Natural killer cell (primary cell): ENCODE results near the gene CSNK2A1. TPM values are rescaled to one million over a fixed set of nuclear protein-coding genes. Genes with fewer than 3 reads are reported as not detected.
A peak's percentile ranks its signal among the peaks of the same experiment; 100 is the strongest.

Experiments used
- ATAC-seq, 3 donors: fragments of 150-1000 bp in 2 of 3; fragments of 200-7000 bp in 1 of 3; cut with Tn5 transposase; 1 replicate in 1 of 3; 2 replicates in 2 of 3; pipeline ENCODE4 v1.10.0; 2021; ENCODE audit warnings: mild to moderate bottlenecking in 2 of 3, moderate library complexity in 2 of 3
- DNase-seq, 2 donors: peaks; one replicate each; pipeline versions ENCODE4 v3.0.0 to v3.0.0-alpha.2; 2013 to 2021; ENCODE audit warnings: mixed read lengths in 1 of 2
- H3K27ac ChIP-seq: one replicate; pipeline ENCODE4 v1.5.1; 2013; ENCODE audit warnings: mild to moderate bottlenecking, low read length
- H3K27me3 ChIP-seq: one replicate; pipeline ENCODE4 v1.6.1; 2013; ENCODE audit warnings: low read length; ENCODE audit not compliant: control insufficient read depth, insufficient read depth
- H3K36me3 ChIP-seq: one replicate; pipeline ENCODE4 v1.6.1; 2013; ENCODE audit warnings: low read length; ENCODE audit not compliant: control insufficient read depth, insufficient read depth
- H3K4me1 ChIP-seq: one replicate; pipeline ENCODE4 v1.6.1; 2013; ENCODE audit warnings: low read length; ENCODE audit not compliant: control insufficient read depth, insufficient read depth
- H3K4me3 ChIP-seq: one replicate; pipeline ENCODE4 v1.5.1; 2013; ENCODE audit warnings: low read length
- H3K9me3 ChIP-seq: one replicate; pipeline ENCODE4 v1.6.1; 2013; ENCODE audit warnings: low read length; ENCODE audit not compliant: control insufficient read depth, insufficient read depth
- H3K27ac Mint-ChIP-seq, 2 donors: one replicate each; pipeline ENCODE4 v1.8.0; 2022; ENCODE audit warnings: mild to moderate bottlenecking in 2 of 2, mixed read lengths in 2 of 2, moderate library complexity in 1 of 2
- H3K27me3 Mint-ChIP-seq, 2 donors: one replicate each; pipeline ENCODE4 v1.8.0; 2022; ENCODE audit warnings: low read depth in 2 of 2, mixed read lengths in 2 of 2
- H3K36me3 Mint-ChIP-seq: one replicate; pipeline ENCODE4 v1.8.0; 2022; ENCODE audit warnings: mixed read lengths
- H3K4me1 Mint-ChIP-seq, 2 donors: one replicate each; pipeline ENCODE4 v1.8.0; 2022; ENCODE audit warnings: mixed read lengths in 2 of 2
- H3K4me3 Mint-ChIP-seq: one replicate; pipeline ENCODE4 v1.8.0; 2022; ENCODE audit warnings: mild to moderate bottlenecking, moderate library complexity, mixed read lengths
- H3K9me3 Mint-ChIP-seq, 2 donors: one replicate each; pipeline ENCODE4 v1.8.0; 2022; ENCODE audit warnings: mixed read lengths in 2 of 2
- CTCF ChIP-seq: fragments of 200-600 bp; IDR thresholded peaks from one replicate; pipeline ENCODE4 v1.8.0; 2022; ENCODE audit warnings: antibody characterized with exemption
- WGBS: methylation state at CpG from one replicate; pipeline ENCODE4 v1.1.7; 2013; ENCODE audit warnings: missing lambda C conversion rate; ENCODE audit not compliant: insufficient coverage; 5-methylcytosine and 5-hydroxymethylcytosine counted together
- intact Hi-C: fragments of 100-400 bp; cut with micrococcal nuclease; formaldehyde crosslinking; loops from one replicate; pipeline ENCODE4 v1.14.2; 2022
- total RNA-seq, 4 donors: library from RNA; stranded (reverse); fragments of 120-200 nt in 1 of 4; gene quantifications; one replicate each; pipeline versions ENCODE4 v1.2.3 to v1.2.4, GENCODE V29; 2013 to 2022

Gene CSNK2A1
- total RNA-seq, 3 donors from 2014 or later (not counting 1 experiment from before 2014, with no cell fraction given) = 88.8 to 92.6 (median 88.9) TPM

- no peaks in the 10 kb centered on the region for H3K9me3 Mint-ChIP-seq
- no peak overlapping the region for H3K4me3 ChIP-seq
- peak overlapping the region; percentile 94 to 97 for H3K27ac Mint-ChIP-seq
- H3K4me3 Mint-ChIP-seq = peak overlapping the region; percentile 50
- peaks cover 49% of the 10 kb centered on the region for H3K36me3 ChIP-seq
- DNase-seq = no peak
- peaks cover 40 to 64% of the 10 kb centered on the region in 2 donors for H3K4me1 Mint-ChIP-seq
- H3K36me3 Mint-ChIP-seq = no peaks in the 10 kb centered on the region
- H3K4me1 ChIP-seq = peaks cover 72% of the 10 kb centered on the region
- intact Hi-C loops = no loop called here
- no peak for ATAC-seq
- no peaks in the 10 kb centered on the region for H3K27me3 ChIP-seq
- WGBS = 94% methylated on average over 10 of the region's 11 CpGs
- H3K9me3 ChIP-seq = no peaks in the 10 kb centered on the region
- H3K27me3 Mint-ChIP-seq = no peaks in the 10 kb centered on the region
- no peak overlapping the region for H3K27ac ChIP-seq
- TF ChIP-seq CTCF = no peak
These were observed 109.4 kb downstream of the CSNK2A1 start for GRCh38 chr20:434221-434620.

- Mint-ChIP-seq H3K27me3 (no peaks in the 10 kb centered on the region), H3K36me3 (no peaks in the 10 kb centered on the region), H3K27ac (peak overlapping the region; percentile 94 to 97), H3K4me1 (peaks cover 32 to 56% of the 10 kb centered on the region in 2 donors), H3K4me3 (peak overlapping the region; percentile 80), H3K9me3 (no peaks in the 10 kb centered on the region)
- Histone ChIP-seq H3K27me3 (no peaks in the 10 kb centered on the region), H3K36me3 (peaks cover 53% of the 10 kb centered on the region), H3K4me1 (peaks cover 65% of the 10 kb centered on the region), H3K27ac (peak overlapping the region; percentile 56), H3K9me3 (no peaks in the 10 kb centered on the region), H3K4me3 (no peak overlapping the region)
- ATAC-seq (peak; percentile 81 to 87 (median 85)), DNase-seq (peak; percentile 38 to 78)
- WGBS = 24% methylated on average over 12 of the region's 12 CpGs
- TF ChIP-seq CTCF = no peak
- intact Hi-C loops = no loop called here
These were observed 110.2 kb downstream of the CSNK2A1 start for GRCh38 chr20:433300-433975.

- Mint-ChIP-seq H3K36me3 (no peaks in the 10 kb centered on the region), H3K27me3 (no peaks in the 10 kb centered on the region), H3K27ac (peak overlapping the region; percentile 94 to 97), H3K9me3 (no peaks in the 10 kb centered on the region), H3K4me1 (peaks cover 26 to 50% of the 10 kb centered on the region in 2 donors), H3K4me3 (peak overlapping the region; percentile 80)
- H3K4me1 ChIP-seq = peaks cover 58% of the 10 kb centered on the region
- WGBS = 96% methylated on average over 11 of the region's 11 CpGs
- no peaks in the 10 kb centered on the region for H3K27me3 ChIP-seq
- no peak for TF ChIP-seq CTCF
- DNase-seq (no peak), ATAC-seq (peak in 1 of 3 donors; percentile 6)
- no peak overlapping the region for H3K4me3 ChIP-seq
- peak overlapping the region; percentile 56 for H3K27ac ChIP-seq
- H3K36me3 ChIP-seq = peaks cover 59% of the 10 kb centered on the region
- no peaks in the 10 kb centered on the region for H3K9me3 ChIP-seq
- intact Hi-C loops = no loop called here
These were observed 110.8 kb downstream of the CSNK2A1 start for GRCh38 chr20:432677-433299.
